Erythroblast (primary cell): ENCODE results near the gene CD4.

ENCODE experiments used
- GATA1 ChIP-seq: IDR thresholded peaks from 2 replicates; pipeline ENCODE4 v1.6.1; 2011; ENCODE audit warnings: low read depth, mild to moderate bottlenecking, control low read depth, low read length, moderate library complexity
- POLR2A ChIP-seq: IDR thresholded peaks from 2 replicates; pipeline ENCODE4 v1.6.1; 2011; ENCODE audit warnings: mild to moderate bottlenecking, low read length

GRCh38 chr12:6821591-6822425, 32.5 kb downstream of the CD4 start, which contains the start of gene GPR162:
- TF ChIP-seq POLR2A (no peak), GATA1 (no peak)
